Head of caudate nucleus (tissue), 42 donors: Measurements from ENCODE around the gene DOCK6.

Experiments
- DNase-seq, 42 donors: peaks; one replicate each; pipeline versions ENCODE4 v3.0.0 to v3.0.0-alpha.2; 2020 to 2021; ENCODE audit warnings: mixed read lengths in 7 of 42
- intact Hi-C: fragments of 100-400 bp; cut with DNase I; formaldehyde crosslinking; loops from one replicate; pipeline ENCODE4 v1.15.0; 2022

DOCK6 gene

GRCh38 chr19:11254666-11255065 lies 7.7 kb downstream of the DOCK6 start:
- no peak for DNase-seq
- intact Hi-C loops, result no loop called here

GRCh38 chr19:11252665-11253355 lies 9.5 kb downstream of the DOCK6 start:
- no peak for DNase-seq
- intact Hi-C loops, result no loop called here

DNA sequence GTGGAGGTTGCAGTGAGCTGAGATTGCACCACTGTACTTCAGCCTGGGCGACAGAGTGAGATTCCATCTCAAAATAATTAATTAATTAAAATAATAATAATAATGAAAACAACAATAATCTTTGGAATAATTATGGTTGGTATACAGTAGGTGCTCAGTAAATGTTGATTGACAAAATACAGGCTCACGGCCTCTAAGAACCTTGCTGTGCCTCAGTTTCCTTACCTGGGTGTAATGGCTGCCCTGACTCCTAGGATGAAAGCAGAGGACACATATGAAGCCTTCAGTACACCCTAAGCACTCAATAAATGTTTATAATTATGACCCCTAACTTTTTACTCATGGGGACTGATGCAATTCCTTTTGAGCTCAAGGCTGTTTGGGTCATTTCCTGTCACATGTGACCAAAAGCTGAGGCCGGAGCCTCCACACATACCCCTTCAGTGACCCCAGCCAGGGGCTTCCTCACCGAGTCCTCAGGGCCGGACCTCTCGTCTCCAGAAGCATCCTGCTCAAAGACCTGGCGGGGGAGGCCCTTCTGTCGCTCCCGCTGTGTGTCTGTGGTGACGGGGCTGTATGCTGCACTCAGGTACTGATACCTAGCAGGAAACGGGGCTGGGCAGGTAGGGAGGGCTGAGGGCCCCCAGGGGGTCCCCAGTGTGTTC lies 10.5 kb downstream of the DOCK6 start:
- intact Hi-C loops, result no loop called here
- DNase-seq, result no peak

GRCh38 chr19:11251217-11251616 lies 11.1 kb downstream of the DOCK6 start:
- intact Hi-C loops, result no loop called here
- DNase-seq, result no peak

GRCh38 chr19:11248852-11249251 lies 13.5 kb downstream of the DOCK6 start:
- intact Hi-C loops, result no loop called here
- no peak for DNase-seq

DNA sequence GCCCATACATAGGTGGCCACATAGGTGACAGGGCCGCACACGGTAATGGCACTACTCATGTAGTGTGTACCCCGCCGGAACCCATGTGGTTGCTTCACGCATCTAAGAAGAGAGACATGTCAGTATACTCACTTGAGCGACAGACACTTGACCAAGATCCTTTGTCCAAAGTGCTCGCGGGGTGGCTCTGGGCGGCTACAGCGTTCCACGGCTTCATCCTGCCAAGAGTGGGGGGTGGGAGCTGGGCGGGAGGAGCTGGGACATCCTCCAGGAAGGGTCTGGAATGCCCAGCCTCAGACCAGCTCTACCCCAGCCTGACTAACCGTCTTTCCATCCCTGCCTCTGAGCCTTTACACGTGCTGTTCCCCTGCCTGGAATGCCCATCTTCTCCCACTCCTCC lies 14.4 kb downstream of the DOCK6 start:
- intact Hi-C loops, result no loop called here

DNA sequence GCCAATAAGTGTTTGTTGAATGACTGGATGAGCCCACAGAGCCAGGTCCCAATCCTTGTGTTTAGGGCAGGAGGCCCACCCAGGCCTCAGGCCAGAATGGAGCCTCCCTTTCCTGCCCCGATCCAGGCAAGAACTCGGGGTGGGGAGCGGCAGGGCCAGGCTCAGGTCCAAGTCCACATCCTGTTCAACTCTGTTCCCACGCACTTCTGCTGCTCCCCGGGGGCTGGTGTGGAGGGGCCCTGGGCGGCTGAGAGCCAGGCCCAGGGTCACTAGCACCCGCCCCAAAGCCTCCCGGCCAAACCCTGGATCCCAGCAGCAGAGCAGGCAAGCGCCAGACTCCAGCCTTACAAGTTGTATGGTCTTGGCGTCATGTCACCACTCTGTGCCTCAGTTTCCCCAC lies 14.9 kb downstream of the DOCK6 start:
- no peak for DNase-seq
- intact Hi-C loops, result no loop called here

More for the DNA sequence above, 14.4 kb downstream of the DOCK6 start:
- DNase-seq, result no peak

DNA sequence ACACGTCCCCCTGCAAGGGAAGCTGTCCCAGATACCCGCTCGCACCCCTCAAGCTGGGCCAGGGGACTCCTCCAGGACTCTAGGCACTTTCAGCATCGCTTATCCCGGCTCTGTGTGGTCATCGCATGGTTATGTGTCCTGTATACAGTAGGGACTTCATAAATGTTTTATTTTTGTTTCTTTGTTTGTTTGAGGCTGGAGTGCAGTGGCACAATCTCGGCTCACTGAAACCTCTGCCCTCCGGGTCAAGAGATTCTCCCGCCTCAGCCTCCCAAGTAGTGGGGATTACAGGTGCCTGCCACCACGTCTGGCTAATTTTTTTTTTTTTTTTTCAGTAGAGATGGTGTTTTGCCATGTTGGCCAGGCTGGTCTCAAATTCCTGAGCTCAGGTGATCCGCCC lies 15.4 kb downstream of the DOCK6 start:
- DNase-seq, result no peak
- intact Hi-C loops, result no loop called here

DNA sequence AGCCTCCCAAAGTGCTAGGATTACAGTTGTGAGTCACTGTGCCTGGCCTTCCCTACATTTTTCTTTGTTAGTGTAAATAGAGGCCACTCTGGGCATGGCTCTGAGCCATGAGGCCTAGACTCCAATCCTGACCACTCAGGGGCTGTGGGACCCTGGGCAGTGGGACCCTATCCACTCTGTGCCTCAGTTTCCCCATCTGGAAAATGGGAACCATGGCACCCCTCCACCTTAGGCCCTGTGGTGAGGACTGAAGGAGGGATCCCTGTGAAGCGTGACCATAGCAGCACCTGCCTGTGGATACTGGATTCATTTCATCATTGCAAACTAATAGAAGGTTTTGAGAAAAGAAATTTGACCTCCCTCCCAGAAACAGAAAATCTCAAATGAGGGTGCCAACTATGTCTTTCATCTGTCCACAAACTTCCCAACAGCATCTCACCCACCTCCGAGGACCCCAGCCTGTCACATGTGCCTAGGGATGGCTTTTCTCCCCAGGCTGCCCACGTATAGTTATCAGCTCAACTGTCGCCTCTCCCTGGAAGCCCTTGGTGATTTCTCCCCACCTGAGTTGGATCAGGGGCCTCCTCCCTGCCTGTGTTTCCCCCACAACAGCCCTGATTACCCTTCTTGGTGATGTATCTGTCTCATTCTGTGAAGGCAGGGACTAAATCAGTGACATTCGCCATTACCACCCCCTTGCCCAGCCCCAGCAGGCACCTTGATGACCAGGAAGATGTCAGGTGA lies 17.3 kb downstream of the DOCK6 start:
- intact Hi-C loops, result no loop called here
- DNase-seq, result no peak

DNA sequence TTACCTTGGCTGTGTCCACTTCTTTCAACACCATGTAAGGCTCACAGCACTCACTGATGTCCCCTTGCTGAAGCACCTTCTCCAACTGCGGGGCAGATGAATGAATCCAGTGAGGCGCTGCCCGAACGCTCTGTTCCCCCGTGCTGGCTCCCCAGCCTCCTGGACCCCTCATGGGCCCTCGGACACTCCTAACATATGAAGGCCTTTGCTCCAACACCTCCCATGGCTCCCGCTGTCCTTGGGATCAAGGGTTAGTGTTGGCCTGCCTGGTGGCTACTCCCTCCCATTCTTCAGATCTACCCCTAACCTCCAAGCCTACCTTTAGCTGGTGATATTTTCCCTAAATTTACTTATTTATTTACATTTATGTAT lies 18.5 kb downstream of the DOCK6 start:
- intact Hi-C loops, result no loop called here

DNA sequence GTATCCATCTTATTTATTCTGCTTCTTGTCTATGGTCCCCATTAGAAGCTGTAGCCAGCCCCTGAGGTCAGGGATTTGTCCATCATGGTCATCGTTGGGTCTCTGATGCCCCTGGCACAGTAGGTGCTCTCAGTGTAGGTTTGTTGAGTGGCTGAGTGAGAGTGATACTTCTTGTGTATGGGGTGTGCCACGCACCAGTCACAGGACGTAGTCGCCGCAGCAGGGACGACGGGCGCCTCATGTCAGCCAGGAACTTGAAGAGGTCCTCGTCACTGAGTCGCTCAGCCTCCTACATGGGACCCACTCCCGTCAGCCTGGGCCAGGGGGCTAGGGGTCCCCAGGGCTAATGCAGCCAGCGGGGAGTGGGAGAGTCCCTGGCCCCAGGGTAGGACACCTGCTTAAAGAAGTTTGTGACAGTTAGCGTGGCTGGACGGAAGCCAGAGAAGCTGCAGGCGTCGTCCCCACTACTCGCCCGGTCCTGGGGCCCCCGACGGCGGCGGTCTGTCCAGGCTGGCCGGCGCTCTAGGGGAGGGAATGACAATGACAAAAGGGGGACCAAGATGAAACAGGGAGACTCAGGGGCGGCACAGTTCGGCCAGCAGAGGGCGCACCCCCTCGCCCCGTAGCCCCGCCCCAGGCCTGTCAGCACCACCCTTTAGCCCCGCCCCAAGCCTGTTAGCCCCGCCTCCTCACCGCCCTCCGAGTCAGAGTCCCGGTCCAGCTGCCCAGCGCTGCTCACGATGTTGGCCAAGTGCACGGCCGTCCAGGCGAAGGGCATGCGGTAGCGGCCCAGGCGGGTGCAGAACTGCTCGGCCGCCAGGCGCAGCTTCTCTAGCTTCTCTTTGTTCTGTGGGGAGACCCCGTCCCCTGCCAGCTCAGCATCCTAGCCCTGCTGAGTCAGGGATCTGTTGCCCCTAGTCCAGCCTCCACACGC lies 19.2 kb downstream of the DOCK6 start:
- intact Hi-C loops, result no loop called here
- DNase-seq, result peak; percentile 88 to 97 (median 93)

More for the DNA sequence above, 18.5 kb downstream of the DOCK6 start:
- DNase-seq, result no peak

- intact Hi-C loops, result no loop called here
- DNase-seq, result no peak
Measured at GRCh38 chr19:11242025-11242424, 20.3 kb downstream of the DOCK6 start.

- intact Hi-C loops, result no loop called here
Measured at GRCh38 chr19:11240008-11240444, 22.3 kb downstream of the DOCK6 start.

GRCh38 chr19:11239377-11240000 lies 22.8 kb downstream of the DOCK6 start, which contains the start of gene ANGPTL8:
ANGPTL8 (plus strand) TSS chr19:11239619; CDS start chr19:11239638, 19 bp downstream.
- intact Hi-C loops, result no loop called here
- DNase-seq, result no peak

More at GRCh38 chr19:11240008-11240444, 22.3 kb downstream of the DOCK6 start:
- DNase-seq, result no peak

- intact Hi-C loops, result no loop called here
- no peak for DNase-seq
Measured at GRCh38 chr19:11238781-11239376, 23.4 kb downstream of the DOCK6 start.

DNA sequence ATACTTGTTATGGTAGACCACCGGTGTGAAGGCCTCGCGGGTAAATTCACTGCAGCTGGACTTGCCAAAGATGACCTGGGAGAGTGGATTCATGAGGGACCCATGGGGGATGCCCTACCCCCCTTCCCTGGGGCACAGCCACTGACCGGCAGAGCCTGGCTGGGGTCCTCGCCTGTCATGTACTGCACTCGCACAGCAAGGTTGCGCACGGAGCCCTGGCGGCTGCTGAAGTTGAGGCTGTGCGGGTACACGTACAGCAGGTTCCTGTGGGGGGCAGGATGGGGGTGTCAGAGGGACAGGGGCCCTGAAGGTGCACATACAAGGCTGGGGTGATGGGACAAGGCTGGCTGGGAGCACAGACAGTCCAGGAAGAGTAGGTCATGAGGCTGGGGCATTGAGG lies 24.3 kb downstream of the DOCK6 start:
- no peak for DNase-seq
- intact Hi-C loops, result no loop called here

GRCh38 chr19:11237321-11237720 lies 25.0 kb downstream of the DOCK6 start:
- intact Hi-C loops, result no loop called here
- DNase-seq, result no peak
